Activated T-helper 17 cell treated with anti-CD3 and anti-CD28 coated beads, Interleukin-2, amount 50 U/mL, for 72 hours (primary cell): ENCODE data around the gene RASA2. TPM values are rescaled to one million over a fixed set of nuclear protein-coding genes. Genes with fewer than 3 reads are reported as not detected.
"Not testable (repeated sequence)": the region's sequence is repeated elsewhere in the genome, so short reads cannot be mapped to it uniquely, and the experiment has no call there.

Source experiments
- ATAC-seq: fragments of 150-1000 bp; cut with Tn5 transposase; replicated peaks from 2 replicates; pipeline ENCODE4 v1.10.0; 2021; ENCODE audit warnings: mild to moderate bottlenecking, moderate library complexity
- H3K27ac Mint-ChIP-seq: one replicate; pipeline ENCODE4 v1.8.0; 2022; ENCODE audit warnings: mixed read lengths
- H3K27me3 Mint-ChIP-seq: one replicate; pipeline ENCODE4 v1.8.0; 2022; ENCODE audit warnings: mixed read lengths
- H3K36me3 Mint-ChIP-seq: one replicate; pipeline ENCODE4 v1.8.0; 2022; ENCODE audit warnings: low read depth, mild to moderate bottlenecking, mixed read lengths
- H3K4me1 Mint-ChIP-seq: one replicate; pipeline ENCODE4 v1.8.0; 2022; ENCODE audit warnings: mixed read lengths
- H3K4me3 Mint-ChIP-seq: one replicate; pipeline ENCODE4 v1.8.0; 2022; ENCODE audit warnings: mild to moderate bottlenecking, mixed read lengths
- H3K9me3 Mint-ChIP-seq: one replicate; pipeline ENCODE4 v1.8.0; 2022; ENCODE audit warnings: mixed read lengths
- total RNA-seq, 2 donors: library from RNA; stranded (reverse); gene quantifications; one replicate each; pipeline ENCODE4 v1.2.3, GENCODE V29; 2022

Gene RASA2
- total RNA-seq, 2 donors from 2014 or later: 36.6 to 41.1 TPM

GRCh38 chr3:141628868-141629441, 142.1 kb downstream of the RASA2 start:
- H3K4me1 Mint-ChIP-seq, ATAC-seq, H3K9me3 Mint-ChIP-seq, H3K4me3 Mint-ChIP-seq, H3K36me3 Mint-ChIP-seq, H3K27ac Mint-ChIP-seq, H3K27me3 Mint-ChIP-seq: not testable (repeated sequence)

- H3K9me3 Mint-ChIP-seq: no peaks in the 10 kb centered on the region
- H3K27ac Mint-ChIP-seq: no peak overlapping the region
- ATAC-seq: no peak
- H3K36me3 Mint-ChIP-seq: no peaks in the 10 kb centered on the region
- no peaks in the 10 kb centered on the region for H3K4me1 Mint-ChIP-seq
- no peaks in the 10 kb centered on the region for H3K27me3 Mint-ChIP-seq
- no peak overlapping the region for H3K4me3 Mint-ChIP-seq
Observed at GRCh38 chr3:141629976-141630375, 143.1 kb downstream of the RASA2 start.

GRCh38 chr3:141632779-141633374, 146.1 kb downstream of the RASA2 start:
- no peak for ATAC-seq
- Mint-ChIP-seq H3K9me3 (no peaks in the 10 kb centered on the region), H3K4me1 (no peaks in the 10 kb centered on the region), H3K36me3 (no peaks in the 10 kb centered on the region), H3K4me3 (no peak overlapping the region), H3K27ac (no peak overlapping the region), H3K27me3 (no peaks in the 10 kb centered on the region)

GRCh38 chr3:141642215-141642614, 155.4 kb downstream of the RASA2 start:
- ATAC-seq: no peak
- Mint-ChIP-seq H3K9me3 (no peaks in the 10 kb centered on the region), H3K27me3 (no peaks in the 10 kb centered on the region), H3K4me3 (no peak overlapping the region), H3K36me3 (no peaks in the 10 kb centered on the region), H3K4me1 (peaks cover 5% of the 10 kb centered on the region), H3K27ac (no peak overlapping the region)

- H3K9me3 Mint-ChIP-seq: no peaks in the 10 kb centered on the region
Observed at GRCh38 chr3:141643391-141643790, 156.6 kb downstream of the RASA2 start.

GRCh38 chr3:141643796-141644195, 157.0 kb downstream of the RASA2 start:
- Mint-ChIP-seq H3K9me3 (no peaks in the 10 kb centered on the region), H3K36me3 (no peaks in the 10 kb centered on the region), H3K27me3 (no peaks in the 10 kb centered on the region), H3K4me3 (no peak overlapping the region), H3K27ac (no peak overlapping the region), H3K4me1 (peaks cover 5% of the 10 kb centered on the region)
- ATAC-seq: no peak

More at GRCh38 chr3:141643391-141643790, 156.6 kb downstream of the RASA2 start:
- ATAC-seq: no peak
- Mint-ChIP-seq H3K27me3 (no peaks in the 10 kb centered on the region), H3K36me3 (no peaks in the 10 kb centered on the region), H3K4me3 (no peak overlapping the region), H3K4me1 (peaks cover 5% of the 10 kb centered on the region), H3K27ac (no peak overlapping the region)

- Mint-ChIP-seq H3K27me3 (no peaks in the 10 kb centered on the region), H3K36me3 (no peaks in the 10 kb centered on the region), H3K9me3 (no peaks in the 10 kb centered on the region), H3K27ac (no peak overlapping the region), H3K4me3 (no peak overlapping the region), H3K4me1 (peaks cover 5% of the 10 kb centered on the region)
- ATAC-seq: peak; percentile 86
Observed at GRCh38 chr3:141644931-141645330, 158.1 kb downstream of the RASA2 start.

- H3K27me3 Mint-ChIP-seq: no peaks in the 10 kb centered on the region
- peaks cover 5% of the 10 kb centered on the region for H3K4me1 Mint-ChIP-seq
- no peaks in the 10 kb centered on the region for H3K36me3 Mint-ChIP-seq
- H3K4me3 Mint-ChIP-seq: no peak overlapping the region
- ATAC-seq: no peak
- no peak overlapping the region for H3K27ac Mint-ChIP-seq
- H3K9me3 Mint-ChIP-seq: no peaks in the 10 kb centered on the region
Observed at GRCh38 chr3:141646760-141647561, 160.1 kb downstream of the RASA2 start.

- H3K4me1 Mint-ChIP-seq: peaks cover 5% of the 10 kb centered on the region
- H3K9me3 Mint-ChIP-seq: no peaks in the 10 kb centered on the region
- no peak overlapping the region for H3K27ac Mint-ChIP-seq
- H3K4me3 Mint-ChIP-seq: no peak overlapping the region
- no peaks in the 10 kb centered on the region for H3K27me3 Mint-ChIP-seq
- no peaks in the 10 kb centered on the region for H3K36me3 Mint-ChIP-seq
- no peak for ATAC-seq
Observed at GRCh38 chr3:141647562-141647915, 160.7 kb downstream of the RASA2 start.

GRCh38 chr3:141648055-141648910, 161.5 kb downstream of the RASA2 start:
- Mint-ChIP-seq H3K4me1 (peaks cover 5% of the 10 kb centered on the region), H3K4me3 (no peak overlapping the region), H3K36me3 (no peaks in the 10 kb centered on the region), H3K27me3 (peaks cover 2% of the 10 kb centered on the region), H3K9me3 (no peaks in the 10 kb centered on the region), H3K27ac (no peak overlapping the region)
- no peak for ATAC-seq

GRCh38 chr3:141649871-141650270, 163.0 kb downstream of the RASA2 start:
- Mint-ChIP-seq H3K4me1 (peaks cover 2% of the 10 kb centered on the region), H3K36me3 (no peaks in the 10 kb centered on the region), H3K9me3 (no peaks in the 10 kb centered on the region), H3K27ac (no peak overlapping the region), H3K27me3 (peaks cover 5% of the 10 kb centered on the region), H3K4me3 (no peak overlapping the region)
- ATAC-seq: no peak

- Mint-ChIP-seq H3K9me3 (no peaks in the 10 kb centered on the region), H3K36me3 (no peaks in the 10 kb centered on the region), H3K4me1 (no peaks in the 10 kb centered on the region), H3K27me3 (peaks cover 5% of the 10 kb centered on the region), H3K4me3 (no peak overlapping the region), H3K27ac (no peak overlapping the region)
- no peak for ATAC-seq
Observed at GRCh38 chr3:141650783-141651182, 164.0 kb downstream of the RASA2 start.

- H3K4me3 Mint-ChIP-seq: no peak overlapping the region
- H3K9me3 Mint-ChIP-seq: no peaks in the 10 kb centered on the region
- H3K27ac Mint-ChIP-seq: no peak overlapping the region
- peaks cover 5% of the 10 kb centered on the region for H3K27me3 Mint-ChIP-seq
- H3K36me3 Mint-ChIP-seq: no peaks in the 10 kb centered on the region
- no peak for ATAC-seq
- H3K4me1 Mint-ChIP-seq: no peaks in the 10 kb centered on the region
Observed at GRCh38 chr3:141651409-141651808, 164.6 kb downstream of the RASA2 start.

- Mint-ChIP-seq H3K36me3 (no peaks in the 10 kb centered on the region), H3K4me3 (no peak overlapping the region), H3K4me1 (no peaks in the 10 kb centered on the region), H3K27me3 (peaks cover 9% of the 10 kb centered on the region), H3K27ac (no peak overlapping the region), H3K9me3 (no peaks in the 10 kb centered on the region)
- ATAC-seq: no peak
Observed at GRCh38 chr3:141652349-141652748, 165.5 kb downstream of the RASA2 start.
